Osteoblast (primary cell): Measurements from ENCODE around the gene EFCAB11. TPM values are rescaled to one million over a fixed set of nuclear protein-coding genes. Genes with fewer than 3 reads are reported as not detected.
A peak's percentile ranks its signal among the peaks of the same experiment; 100 is the strongest.

Experiments
- DNase-seq: peaks from one replicate; pipeline ENCODE4 v3.0.0; 2011; ENCODE audit warnings: low spot score, mixed read lengths; ENCODE audit not compliant: insufficient read length; ENCODE audit errors: missing footprints
- H2AFZ ChIP-seq: 2 replicates; pipeline ENCODE4 v1.6.0; 2011; ENCODE audit warnings: mild to moderate bottlenecking, low read length
- H3K27ac ChIP-seq: 2 replicates; pipeline ENCODE4 v1.5.1; 2011; ENCODE audit warnings: mild to moderate bottlenecking, low read depth, low read length, moderate library complexity
- H3K27me3 ChIP-seq: 2 replicates; pipeline ENCODE4 v1.6.0; 2012; ENCODE audit warnings: mild to moderate bottlenecking, control low read depth, inconsistent platforms, low read length, moderate library complexity; ENCODE audit not compliant: insufficient read depth
- H3K36me3 ChIP-seq: 2 replicates; pipeline ENCODE4 v1.5.1; 2011; ENCODE audit warnings: mild to moderate bottlenecking, low read length, control low read depth, moderate library complexity; ENCODE audit not compliant: insufficient read depth
- H3K4me1 ChIP-seq: 2 replicates; pipeline ENCODE4 v1.5.1; 2011; ENCODE audit warnings: mild to moderate bottlenecking, low read length, control low read depth, moderate library complexity; ENCODE audit not compliant: insufficient read depth
- H3K4me2 ChIP-seq: 2 replicates; pipeline ENCODE4 v1.6.0; 2011; ENCODE audit warnings: mild to moderate bottlenecking, low read length; ENCODE audit not compliant: insufficient read depth
- H3K4me3 ChIP-seq: fragments of 200-600 bp; sonication (generic); 3 replicates; pipeline ENCODE4 v1.5.1; 2012; ENCODE audit warnings: mild to moderate bottlenecking, low read length, inconsistent platforms; ENCODE audit not compliant: insufficient read depth
- H3K79me2 ChIP-seq: 2 replicates; pipeline ENCODE4 v1.6.0; 2012; ENCODE audit warnings: mild to moderate bottlenecking, low read length, control low read depth, inconsistent platforms; ENCODE audit not compliant: insufficient read depth
- H3K9me3 ChIP-seq: 2 replicates; pipeline ENCODE4 v1.5.1; 2011; ENCODE audit warnings: low read depth, low read length, control low read depth
- H4K20me1 ChIP-seq: 2 replicates; pipeline ENCODE4 v1.6.0; 2012; ENCODE audit warnings: mild to moderate bottlenecking, low read length, control low read depth; ENCODE audit not compliant: insufficient read depth
- CTCF ChIP-seq: IDR thresholded peaks from 2 replicates; pipeline ENCODE4 v1.5.1; 2011; ENCODE audit warnings: mild to moderate bottlenecking, low read depth, low read length, moderate library complexity; ENCODE audit errors: extremely low read depth
- total RNA-seq: library from RNA; depleted of rRNA; stranded (reverse); fragments of >200 nt; gene quantifications from 2 replicates; pipeline ENCODE4 v1.2.3, GENCODE V29; 2012

EFCAB11 gene
- total RNA-seq, 1 donor, result 6.9 TPM

GRCh38 chr14:89978656-89979055, 24.1 kb upstream of the EFCAB11 start:
- no peaks in the 10 kb centered on the region for H4K20me1 ChIP-seq
- no peak overlapping the region for H2AFZ ChIP-seq
- H3K9me3 ChIP-seq, result no peaks in the 10 kb centered on the region
- TF ChIP-seq CTCF, result no peak
- H3K79me2 ChIP-seq, result no peaks in the 10 kb centered on the region
- H3K36me3 ChIP-seq, result peaks cover 62% of the 10 kb centered on the region
- no peak overlapping the region for H3K27ac ChIP-seq
- H3K4me3 ChIP-seq, result no peak overlapping the region
- no peak overlapping the region for H3K4me2 ChIP-seq
- no peaks in the 10 kb centered on the region for H3K4me1 ChIP-seq
- H3K27me3 ChIP-seq, result no peaks in the 10 kb centered on the region
- no peak for DNase-seq

GRCh38 chr14:89977668-89978067, 23.1 kb upstream of the EFCAB11 start:
- DNase-seq, result no peak
- Histone ChIP-seq H3K4me3 (no peak overlapping the region), H3K4me2 (no peak overlapping the region), H3K27ac (no peak overlapping the region), H2AFZ (no peak overlapping the region), H3K4me1 (no peaks in the 10 kb centered on the region), H4K20me1 (no peaks in the 10 kb centered on the region), H3K79me2 (no peaks in the 10 kb centered on the region), H3K36me3 (peaks cover 64% of the 10 kb centered on the region), H3K27me3 (no peaks in the 10 kb centered on the region), H3K9me3 (no peaks in the 10 kb centered on the region)
- no peak for TF ChIP-seq CTCF

- peak; percentile 80 for DNase-seq
- Histone ChIP-seq H3K36me3 (peaks cover 65% of the 10 kb centered on the region), H3K4me3 (no peak overlapping the region), H3K9me3 (no peaks in the 10 kb centered on the region), H2AFZ (no peak overlapping the region), H3K27ac (no peak overlapping the region), H3K4me1 (no peaks in the 10 kb centered on the region), H4K20me1 (no peaks in the 10 kb centered on the region), H3K79me2 (no peaks in the 10 kb centered on the region), H3K4me2 (no peak overlapping the region), H3K27me3 (no peaks in the 10 kb centered on the region)
- TF ChIP-seq CTCF, result peak; percentile 93
Observed at GRCh38 chr14:89973234-89973823, 18.8 kb upstream of the EFCAB11 start.

- Histone ChIP-seq H3K36me3 (peaks cover 49% of the 10 kb centered on the region), H3K79me2 (peaks cover 30% of the 10 kb centered on the region), H3K4me1 (peaks cover 11% of the 10 kb centered on the region), H2AFZ (no peak overlapping the region), H3K27ac (peak overlapping the region; percentile 31), H3K4me2 (no peak overlapping the region), H3K9me3 (no peaks in the 10 kb centered on the region), H3K27me3 (no peaks in the 10 kb centered on the region), H4K20me1 (no peaks in the 10 kb centered on the region), H3K4me3 (no peak overlapping the region)
- DNase-seq, result peak; percentile 57
- no peak for TF ChIP-seq CTCF
Observed at GRCh38 chr14:89965839-89966238, 11.3 kb upstream of the EFCAB11 start.
